OCI-LY7 (cell line): ENCODE measurements around the gene CDK6.

ENCODE experiments used
- EZH2phosphoT487 ChIP-seq: fragments of 200-600 bp; sonication (generic); IDR thresholded peaks from 2 replicates; pipeline ENCODE4 v1.6.1; 2018; ENCODE audit warnings: low read depth, borderline replicate concordance, mild to moderate bottlenecking, mixed run types, antibody characterized with exemption, low read length, moderate library complexity, mixed read lengths
- TF ChIP-seq, protein P1 (sequence below): fragments of 200-600 bp; sonication (generic); conservative IDR thresholded peaks from 2 replicates; pipeline ENCODE4 v1.5.1; 2014; ENCODE audit warnings: mild to moderate bottlenecking, antibody characterized with exemption, low read length, moderate library complexity, mixed read lengths

DNA sequence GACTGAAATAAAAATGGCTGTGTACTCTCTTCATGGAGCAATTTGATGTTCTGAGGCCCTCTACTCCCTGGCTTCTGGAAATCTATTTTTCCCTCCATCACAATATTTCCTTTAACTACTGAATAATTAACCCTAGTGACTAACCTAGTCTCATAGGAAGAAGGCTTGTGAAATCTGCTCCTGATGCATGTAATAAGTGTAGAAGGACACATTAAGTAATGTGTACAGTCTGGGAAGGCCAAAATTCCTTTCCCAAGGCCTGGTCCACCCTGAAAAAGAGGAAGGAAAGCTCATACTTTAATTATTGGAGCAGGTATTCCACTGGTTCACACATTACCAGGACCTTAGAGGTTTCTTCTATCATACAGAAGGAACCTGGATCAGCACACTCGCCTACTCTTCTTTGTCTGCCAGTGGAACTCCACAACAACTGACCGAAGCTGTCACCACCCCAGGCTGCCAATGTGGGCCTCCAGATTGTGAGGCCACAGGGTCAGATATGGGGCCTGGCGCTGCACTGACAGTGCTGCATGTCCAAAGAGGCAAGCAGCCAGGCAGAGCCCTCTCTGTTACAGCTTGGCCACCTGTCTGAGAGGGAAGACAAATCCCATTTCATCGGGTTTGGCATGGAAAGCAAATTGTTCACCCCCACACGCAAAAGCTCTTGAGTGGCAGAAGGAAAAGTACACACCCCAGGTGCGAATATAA, 191.8 kb downstream of the CDK6 start:
- TF ChIP-seq, protein P1, sequence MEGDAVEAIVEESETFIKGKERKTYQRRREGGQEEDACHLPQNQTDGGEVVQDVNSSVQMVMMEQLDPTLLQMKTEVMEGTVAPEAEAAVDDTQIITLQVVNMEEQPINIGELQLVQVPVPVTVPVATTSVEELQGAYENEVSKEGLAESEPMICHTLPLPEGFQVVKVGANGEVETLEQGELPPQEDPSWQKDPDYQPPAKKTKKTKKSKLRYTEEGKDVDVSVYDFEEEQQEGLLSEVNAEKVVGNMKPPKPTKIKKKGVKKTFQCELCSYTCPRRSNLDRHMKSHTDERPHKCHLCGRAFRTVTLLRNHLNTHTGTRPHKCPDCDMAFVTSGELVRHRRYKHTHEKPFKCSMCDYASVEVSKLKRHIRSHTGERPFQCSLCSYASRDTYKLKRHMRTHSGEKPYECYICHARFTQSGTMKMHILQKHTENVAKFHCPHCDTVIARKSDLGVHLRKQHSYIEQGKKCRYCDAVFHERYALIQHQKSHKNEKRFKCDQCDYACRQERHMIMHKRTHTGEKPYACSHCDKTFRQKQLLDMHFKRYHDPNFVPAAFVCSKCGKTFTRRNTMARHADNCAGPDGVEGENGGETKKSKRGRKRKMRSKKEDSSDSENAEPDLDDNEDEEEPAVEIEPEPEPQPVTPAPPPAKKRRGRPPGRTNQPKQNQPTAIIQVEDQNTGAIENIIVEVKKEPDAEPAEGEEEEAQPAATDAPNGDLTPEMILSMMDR, result no peak
- no peak for TF ChIP-seq EZH2phosphoT487
